Measurements from ENCODE around the gene PDGFD.

The PDGFD gene

DNA sequence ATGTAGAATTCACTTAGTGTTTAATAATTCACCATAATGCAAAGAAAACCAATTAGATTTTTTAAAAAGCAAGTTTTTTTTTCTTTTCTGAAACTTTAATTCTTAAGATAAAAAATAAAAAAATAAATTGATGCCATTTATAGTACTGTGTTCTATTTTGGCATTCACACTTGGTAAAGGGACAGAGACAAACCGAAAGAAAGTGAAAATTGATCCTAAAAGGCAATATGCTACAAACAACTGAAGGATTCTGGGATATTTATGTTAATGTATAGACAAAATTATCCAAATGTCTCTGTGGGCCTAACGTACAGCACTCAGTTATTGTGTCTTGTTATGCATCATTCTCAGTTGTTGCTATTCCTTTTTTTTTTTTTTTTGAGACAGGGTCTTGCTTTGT is 169.4 kb downstream of the PDGFD start:
- DNase-seq = no peak

GRCh38 chr11:103994094-103994493 is 169.9 kb downstream of the PDGFD start:
- no peak for DNase-seq

DNA sequence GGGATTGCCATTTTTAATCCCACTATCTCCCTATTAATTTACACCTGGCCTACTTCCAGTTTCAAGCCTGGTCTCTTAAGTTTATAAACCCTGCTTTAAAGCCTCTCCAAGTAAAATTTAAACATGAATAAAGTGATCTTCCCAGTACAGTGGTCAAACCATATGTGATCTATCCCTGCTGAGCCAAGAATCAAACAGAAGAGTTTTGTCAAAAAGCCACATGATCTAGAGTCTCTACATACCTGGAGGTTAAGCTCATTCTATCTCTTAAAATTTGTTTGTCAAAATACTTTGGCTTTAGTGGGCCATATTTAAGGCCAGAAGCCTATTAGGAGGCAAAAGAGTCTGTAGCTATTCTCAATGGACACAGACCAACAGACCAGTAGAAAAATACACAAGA is 170.4 kb downstream of the PDGFD start:
- DNase-seq = no peak

DNA sequence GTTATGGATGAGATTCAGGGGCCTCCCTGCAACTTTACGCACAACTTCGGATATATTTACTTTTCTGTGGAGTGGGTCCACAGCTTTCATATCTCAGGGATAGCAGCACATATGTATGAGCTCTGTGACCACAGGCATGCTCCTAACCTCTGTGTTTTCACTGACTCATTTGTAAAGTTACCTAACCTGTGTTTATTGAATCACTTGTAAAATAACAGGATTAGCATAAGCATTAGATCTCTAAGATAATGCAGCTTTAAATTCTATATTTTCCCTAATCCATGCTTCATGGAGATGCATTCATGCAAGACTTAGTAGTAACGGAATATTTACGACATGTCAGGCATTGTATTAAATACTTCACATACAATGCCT is 175.4 kb downstream of the PDGFD start:
- no peak for DNase-seq

GRCh38 chr11:103987629-103988594 is 176.0 kb downstream of the PDGFD start:
- DNase-seq = no peak

- no peak for DNase-seq
These were observed 178.9 kb downstream of the PDGFD start for GRCh38 chr11:103985041-103985440.

- no peak for DNase-seq
These were observed 183.8 kb downstream of the PDGFD start for GRCh38 chr11:103980108-103980507.

GRCh38 chr11:103978616-103979595 is 185.0 kb downstream of the PDGFD start:
- DNase-seq = no peak

- no peak for DNase-seq
These were observed 191.9 kb downstream of the PDGFD start for GRCh38 chr11:103972013-103972412.

DNA sequence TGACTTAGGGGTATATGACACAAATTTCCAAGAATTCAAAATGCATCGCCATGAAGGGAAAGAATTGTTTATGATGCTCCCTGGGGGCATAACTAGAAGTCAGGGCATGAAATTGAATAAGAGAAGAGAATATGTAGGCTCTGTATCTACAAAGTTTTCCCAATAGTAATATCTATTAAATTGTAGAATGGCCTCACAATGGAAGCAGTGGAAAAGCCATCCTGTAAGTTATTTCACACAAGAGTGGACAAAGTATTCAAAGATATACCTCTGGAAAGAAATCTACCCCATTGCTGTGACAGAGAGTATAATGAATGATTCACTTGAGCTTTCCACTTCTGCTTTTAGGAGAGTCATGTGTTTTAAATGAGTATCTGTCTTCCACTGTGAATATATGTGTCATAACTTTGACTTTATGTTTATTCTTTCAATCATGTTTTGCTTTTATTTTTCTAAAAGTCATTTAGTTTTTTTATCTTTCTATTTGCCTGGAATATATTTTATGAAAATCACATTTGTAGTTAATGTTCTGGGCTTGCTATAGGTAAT is 193.2 kb downstream of the PDGFD start:
- no peak for DNase-seq

DNA sequence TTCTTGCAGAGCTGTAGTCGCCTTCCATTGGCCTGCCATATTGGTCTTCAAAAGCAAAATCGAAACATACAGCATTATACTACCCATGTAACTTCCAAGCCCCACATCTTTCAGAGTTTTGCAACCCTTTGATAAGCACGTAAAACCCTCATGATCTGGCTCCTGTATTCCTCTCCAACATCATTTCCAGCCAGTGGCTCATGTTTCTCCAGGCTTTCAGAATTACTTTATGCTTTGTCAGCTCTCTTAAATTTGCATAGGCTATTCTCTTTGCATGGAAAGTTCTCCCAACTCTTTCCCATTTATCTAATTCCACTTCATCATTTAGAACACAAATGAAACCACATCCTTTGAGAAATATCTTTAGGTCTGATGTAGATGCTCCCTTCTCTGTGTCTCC is 195.3 kb downstream of the PDGFD start:
- DNase-seq = no peak

DNA sequence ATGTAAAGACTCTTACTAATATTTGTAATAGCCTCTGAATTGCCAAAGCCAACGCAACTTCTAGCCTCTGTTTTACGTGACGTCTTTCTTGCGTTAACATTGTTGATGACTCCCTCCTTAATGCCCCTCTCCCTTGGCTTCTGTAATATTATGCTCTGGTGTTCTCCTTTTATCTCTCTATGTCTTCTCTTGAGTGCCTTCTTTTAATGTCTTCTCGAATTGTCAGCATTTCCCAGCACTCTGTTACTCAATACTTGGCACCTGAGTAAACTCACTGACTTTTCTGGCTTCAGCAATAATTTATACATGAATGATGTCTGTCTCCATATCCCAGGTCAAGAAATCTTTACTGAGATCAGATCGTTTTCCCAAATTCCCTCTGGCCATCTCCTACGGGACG is 196.0 kb downstream of the PDGFD start:
- DNase-seq = no peak

GRCh38 chr11:103964390-103964789 is 199.6 kb downstream of the PDGFD start:
- no peak for DNase-seq

DNA sequence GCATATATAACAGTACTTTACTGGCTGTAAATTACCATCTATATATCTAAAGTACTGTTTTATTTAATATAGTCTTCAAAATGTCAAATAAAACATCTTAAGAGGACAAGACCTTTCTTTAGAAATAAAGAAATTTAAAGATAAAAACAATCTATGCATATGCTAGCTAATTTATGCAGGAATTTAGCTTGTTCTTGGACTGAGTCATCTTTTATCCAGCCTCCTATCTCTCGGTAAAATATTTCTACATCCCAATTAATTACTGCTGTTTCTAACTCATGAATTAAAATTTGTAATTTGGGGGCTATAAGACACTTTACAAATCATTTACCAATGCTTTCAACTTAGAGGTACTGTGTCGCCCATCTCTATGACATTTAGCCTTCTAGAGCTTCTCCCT is 200.3 kb downstream of the PDGFD start:
- DNase-seq = no peak

- no peak for DNase-seq
These were observed 202.9 kb downstream of the PDGFD start for GRCh38 chr11:103961010-103961409.

DNA sequence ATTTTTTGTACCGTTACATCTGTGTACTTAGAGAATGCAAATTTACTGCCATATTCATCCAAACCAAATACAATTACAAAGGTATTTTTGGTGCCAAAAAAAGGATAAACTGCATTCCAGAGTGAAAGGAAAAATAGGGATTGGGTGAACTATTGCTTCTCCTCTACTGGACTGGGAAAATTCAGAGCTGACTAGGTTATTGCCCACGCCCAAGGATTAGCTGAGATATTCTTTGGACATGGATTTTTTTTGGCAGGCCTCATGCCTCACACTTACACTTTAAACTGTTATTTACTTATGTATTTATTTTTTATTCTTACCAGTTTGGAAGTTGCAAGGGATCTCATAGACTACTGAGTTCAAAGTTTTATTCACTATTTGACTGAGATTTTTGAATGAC is 203.8 kb downstream of the PDGFD start:
- DNase-seq = no peak

DNA sequence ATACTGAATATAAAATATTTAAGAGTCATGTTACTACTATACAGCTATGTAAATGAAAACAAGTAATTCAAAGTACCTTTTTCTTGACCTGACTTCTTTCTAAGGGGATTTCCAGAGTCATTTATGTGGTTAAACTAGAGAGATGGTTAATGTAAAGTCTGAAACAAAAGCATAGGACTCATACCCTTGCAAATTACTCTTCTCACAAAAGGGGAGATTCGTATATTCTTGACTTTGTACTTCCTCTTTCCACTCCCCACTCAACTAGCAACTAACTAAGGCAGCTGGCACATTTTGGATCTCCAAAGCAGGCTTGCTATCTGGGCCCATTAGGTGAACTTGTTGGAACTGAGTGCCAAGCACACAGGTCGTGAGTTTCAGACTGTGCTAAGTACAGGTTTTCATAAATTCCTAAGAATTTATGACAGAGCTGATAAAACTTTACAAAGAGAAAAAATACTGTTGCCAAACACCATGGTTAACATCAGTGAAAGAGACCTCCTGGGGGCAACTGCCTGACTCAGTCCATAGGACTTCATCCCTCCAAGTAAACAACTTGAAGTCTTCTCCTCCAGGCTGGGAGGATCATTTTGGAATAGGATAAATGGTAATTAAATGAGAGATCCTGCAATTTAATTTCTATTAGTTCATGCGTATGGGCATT is 204.5 kb downstream of the PDGFD start:
- no peak for DNase-seq

DNA sequence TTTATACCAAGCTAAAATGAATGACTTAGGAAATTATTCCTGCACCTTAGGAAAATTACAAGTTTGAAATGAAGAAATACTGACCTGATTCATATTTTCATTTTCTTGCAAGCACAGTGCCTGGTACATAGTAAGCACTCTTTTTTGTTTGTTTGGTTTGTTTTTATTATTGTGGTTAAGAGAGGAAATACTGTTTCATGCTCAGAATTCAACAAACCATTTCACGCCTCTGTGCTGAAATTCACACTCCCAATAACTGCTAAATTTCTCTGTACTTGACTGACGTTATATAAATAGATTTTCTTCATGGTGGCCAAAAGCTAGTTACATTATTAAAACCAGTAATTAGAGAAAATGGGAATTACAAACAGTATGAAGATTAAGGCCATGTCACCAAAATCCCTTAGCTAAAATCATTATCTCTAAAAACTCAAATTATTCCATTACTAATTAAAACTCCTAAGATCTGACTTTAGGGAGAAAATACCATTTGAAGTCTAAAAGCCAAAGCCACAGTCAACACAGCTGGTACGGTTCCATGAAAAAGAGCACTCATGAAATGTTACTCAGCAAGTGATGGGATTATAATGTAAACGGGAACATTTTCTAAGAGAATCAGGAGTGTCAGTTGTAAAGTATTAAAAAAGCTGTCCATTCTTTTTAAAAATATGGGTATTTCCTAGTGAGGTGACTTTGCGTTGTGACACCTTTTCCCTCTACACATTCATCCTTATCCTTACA is 205.3 kb downstream of the PDGFD start:
- DNase-seq = no peak

GRCh38 chr11:103953797-103954486 is 210.0 kb downstream of the PDGFD start:
- DNase-seq = no peak

- no peak for DNase-seq
These were observed 214.2 kb downstream of the PDGFD start for GRCh38 chr11:103949781-103950180.

GRCh38 chr11:103948187-103948763 is 215.7 kb downstream of the PDGFD start:
- no peak for DNase-seq

Measured in NCI-H1048 (cell line).